Thoracic aorta (tissue), 2 donors: ENCODE results near the gene HAPSTR1. TPM values are rescaled to one million over a fixed set of nuclear protein-coding genes. Genes with fewer than 3 reads are reported as not detected.

Experiments
- ATAC-seq: fragments of 150-250 bp; one replicate; pipeline ENCODE4 v1.8.0; 2017; ENCODE audit warnings: low read depth; ENCODE audit not compliant: insufficient number of reproducible peaks, low FRiP score
- DNase-seq: peaks from one replicate; pipeline ENCODE4 v3.0.0-alpha.2; 2020; ENCODE audit warnings: low spot score
- H3K27ac ChIP-seq, 2 donors: fragments of 200-600 bp; sonication (generic); 1 replicate in 1 of 2; 2 replicates in 1 of 2; pipeline ENCODE4 v1.5.1; 2016; ENCODE audit warnings: mild to moderate bottlenecking in 2 of 2, moderate library complexity in 2 of 2
- H3K27me3 ChIP-seq: fragments of 200-600 bp; sonication (generic); replicated peaks from 2 replicates; pipeline ENCODE4 v1.6.0; 2016; ENCODE audit warnings: mild to moderate bottlenecking; ENCODE audit not compliant: insufficient read depth
- H3K36me3 ChIP-seq: fragments of 200-600 bp; sonication (generic); one replicate; pipeline ENCODE4 v1.5.1; 2016
- H3K4me1 ChIP-seq, 2 donors: fragments of 200-600 bp; sonication (generic); 1 replicate in 1 of 2; 2 replicates in 1 of 2; pipeline versions ENCODE4 v1.5.1 to v1.6.0; 2016; ENCODE audit warnings: low read depth in 2 of 2, mild to moderate bottlenecking in 1 of 2; ENCODE audit not compliant: control insufficient read depth in 1 of 2
- H3K4me3 ChIP-seq: fragments of 200-600 bp; sonication (generic); 2 replicates; pipeline ENCODE4 v1.5.1; 2016; ENCODE audit warnings: mild to moderate bottlenecking
- H3K9me3 ChIP-seq: fragments of 200-600 bp; sonication (generic); 2 replicates; pipeline ENCODE4 v1.5.1; 2016
- total RNA-seq, 2 donors: library from RNA; depleted of rRNA; stranded (reverse); fragments of >200 nt; gene quantifications; one replicate each; pipeline versions ENCODE4 v1.1.0 to v1.2.3, GENCODE V29; 2016
- TF ChIP-seq, protein P1 (sequence below): fragments of 200-600 bp; sonication (generic); IDR thresholded peaks from one replicate; pipeline ENCODE4 v1.5.1; 2019; ENCODE audit warnings: antibody characterized with exemption

HAPSTR1 gene
- total RNA-seq, 2 donors from 2014 or later = 60.4 to 90.8 TPM

GRCh38 chr16:9092978-9093344, 1.5 kb downstream of the HAPSTR1 start:
- no peaks in the 10 kb centered on the region for H3K9me3 ChIP-seq
- H3K4me3 ChIP-seq = peak overlapping the region; percentile 93
- DNase-seq (no peak), ATAC-seq (no peak)
- peaks cover 5% of the 10 kb centered on the region for H3K36me3 ChIP-seq
- TF ChIP-seq, protein P1, sequence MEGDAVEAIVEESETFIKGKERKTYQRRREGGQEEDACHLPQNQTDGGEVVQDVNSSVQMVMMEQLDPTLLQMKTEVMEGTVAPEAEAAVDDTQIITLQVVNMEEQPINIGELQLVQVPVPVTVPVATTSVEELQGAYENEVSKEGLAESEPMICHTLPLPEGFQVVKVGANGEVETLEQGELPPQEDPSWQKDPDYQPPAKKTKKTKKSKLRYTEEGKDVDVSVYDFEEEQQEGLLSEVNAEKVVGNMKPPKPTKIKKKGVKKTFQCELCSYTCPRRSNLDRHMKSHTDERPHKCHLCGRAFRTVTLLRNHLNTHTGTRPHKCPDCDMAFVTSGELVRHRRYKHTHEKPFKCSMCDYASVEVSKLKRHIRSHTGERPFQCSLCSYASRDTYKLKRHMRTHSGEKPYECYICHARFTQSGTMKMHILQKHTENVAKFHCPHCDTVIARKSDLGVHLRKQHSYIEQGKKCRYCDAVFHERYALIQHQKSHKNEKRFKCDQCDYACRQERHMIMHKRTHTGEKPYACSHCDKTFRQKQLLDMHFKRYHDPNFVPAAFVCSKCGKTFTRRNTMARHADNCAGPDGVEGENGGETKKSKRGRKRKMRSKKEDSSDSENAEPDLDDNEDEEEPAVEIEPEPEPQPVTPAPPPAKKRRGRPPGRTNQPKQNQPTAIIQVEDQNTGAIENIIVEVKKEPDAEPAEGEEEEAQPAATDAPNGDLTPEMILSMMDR = no peak
- peaks cover 44 to 49% of the 10 kb centered on the region in 2 donors for H3K4me1 ChIP-seq
- H3K27me3 ChIP-seq = no peaks in the 10 kb centered on the region
- peak overlapping the region; percentile 98 for H3K27ac ChIP-seq

GRCh38 chr16:9094011-9094846, 2.8 kb downstream of the HAPSTR1 start:
- H3K4me1 ChIP-seq = peaks cover 55 to 61% of the 10 kb centered on the region in 2 donors
- DNase-seq (no peak), ATAC-seq (no peak)
- H3K27me3 ChIP-seq = no peaks in the 10 kb centered on the region
- TF ChIP-seq, protein P1 = no peak
- H3K36me3 ChIP-seq = peaks cover 5% of the 10 kb centered on the region
- H3K27ac ChIP-seq = peak overlapping the region; percentile 98
- no peaks in the 10 kb centered on the region for H3K9me3 ChIP-seq
- peak overlapping the region; percentile 93 for H3K4me3 ChIP-seq

GRCh38 chr16:9095171-9095570, 3.7 kb downstream of the HAPSTR1 start:
- Histone ChIP-seq H3K9me3 (no peaks in the 10 kb centered on the region), H3K27me3 (no peaks in the 10 kb centered on the region), H3K36me3 (peaks cover 5% of the 10 kb centered on the region), H3K27ac (no peak overlapping the region), H3K4me1 (peaks cover 63 to 71% of the 10 kb centered on the region in 2 donors), H3K4me3 (peak overlapping the region; percentile 93)
- no peak for DNase-seq
- ATAC-seq = no peak
- TF ChIP-seq, protein P1 = no peak

GRCh38 chr16:9095656-9096397, 4.4 kb downstream of the HAPSTR1 start:
- ATAC-seq = no peak
- Histone ChIP-seq H3K9me3 (no peaks in the 10 kb centered on the region), H3K4me1 (peaks cover 66 to 77% of the 10 kb centered on the region in 2 donors), H3K4me3 (peak overlapping the region; percentile 93), H3K36me3 (peaks cover 5% of the 10 kb centered on the region), H3K27me3 (no peaks in the 10 kb centered on the region), H3K27ac (no peak overlapping the region)
- TF ChIP-seq, protein P1 = no peak
- no peak for DNase-seq

DNA sequence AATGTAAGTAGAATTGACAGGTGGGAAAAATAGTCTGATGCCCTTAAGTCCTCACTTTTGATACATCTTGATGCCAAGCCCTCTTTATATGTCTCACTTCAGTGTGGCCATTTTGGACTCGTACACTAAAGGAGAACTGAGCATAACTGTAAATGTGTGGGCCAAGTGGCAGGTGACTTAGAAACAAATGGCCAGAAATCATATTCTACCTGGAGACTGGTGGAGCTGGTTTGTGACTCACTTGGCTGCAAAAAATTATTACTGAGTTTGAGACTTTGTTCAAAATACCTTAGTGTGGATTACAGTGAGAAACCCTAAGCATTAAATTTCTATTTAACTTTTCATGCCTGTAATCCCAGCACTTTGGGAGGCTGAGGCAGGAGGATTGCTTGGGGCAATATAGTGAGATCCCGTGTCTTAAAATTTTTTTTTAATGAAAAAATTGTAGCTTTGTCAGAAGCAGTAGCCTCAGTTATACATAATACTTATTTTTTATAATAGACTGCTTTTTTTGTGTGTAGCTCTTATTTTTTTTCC, 5.0 kb downstream of the HAPSTR1 start:
- H3K27ac ChIP-seq = no peak overlapping the region

More for the DNA sequence above, 5.0 kb downstream of the HAPSTR1 start:
- no peaks in the 10 kb centered on the region for H3K9me3 ChIP-seq
- H3K4me3 ChIP-seq = peak overlapping the region; percentile 8
- ATAC-seq (no peak), DNase-seq (no peak)
- H3K4me1 ChIP-seq = peaks cover 67 to 84% of the 10 kb centered on the region in 2 donors
- H3K27me3 ChIP-seq = no peaks in the 10 kb centered on the region
- TF ChIP-seq, protein P1 = no peak
- peaks cover 5% of the 10 kb centered on the region for H3K36me3 ChIP-seq
